Gastrocnemius medialis (tissue), 4 donors: Measurements from ENCODE around the gene PTPN21.

Experiments used
- CTCF ChIP-seq, 5 experiments: fragments of 450-650 bp in 3 of 5; fragments of 200-600 bp in 2 of 5; sonication (generic) in 2 of 5; IDR thresholded peaks in 4 of 5; conservative IDR thresholded peaks in 1 of 5; 1 replicate in 4 of 5; 2 replicates in 1 of 5; pipeline ENCODE4 v1.5.1; 2016 to 2019; ENCODE audit warnings: antibody characterized with exemption in 5 of 5, mild to moderate bottlenecking in 3 of 5, moderate library complexity in 3 of 5
- POLR2A ChIP-seq, 2 donors: fragments of 450-650 bp; IDR thresholded peaks; one replicate each; pipeline ENCODE4 v1.6.1; 2017; ENCODE audit warnings: antibody characterized with exemption in 2 of 2, mild to moderate bottlenecking in 2 of 2, moderate library complexity in 2 of 2

DNA sequence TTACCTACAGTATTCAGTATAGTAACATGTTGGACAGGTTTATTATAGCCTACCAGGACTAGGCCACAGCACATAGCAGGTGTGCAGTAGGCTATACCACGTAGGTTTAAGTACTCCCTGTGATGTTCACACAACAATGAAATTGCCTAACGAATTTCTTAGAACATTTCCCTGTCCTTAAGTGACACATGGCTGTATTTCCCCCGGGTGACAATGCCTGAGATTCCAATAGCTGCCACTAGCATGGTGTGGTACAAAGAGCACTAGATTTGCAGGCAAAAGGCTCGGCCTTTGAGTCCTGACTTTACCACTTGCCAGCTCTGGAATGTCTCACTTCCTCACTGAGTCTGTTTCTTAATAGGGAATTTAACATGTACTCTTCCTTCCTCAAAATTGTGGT, 19.7 kb downstream of the PTPN21 start:
- TF ChIP-seq CTCF (IDR thresholded peaks at IDR 0.05 in 4 of 5, conservative IDR thresholded peaks at IDR 0.05 in 1 of 5), result no peak
- TF ChIP-seq POLR2A (IDR thresholded peaks at IDR 0.05), result no peak
